Sigmoid colon (tissue), 4 donors: ENCODE measurements around the gene C16orf87.

ENCODE experiments used
- CTCF ChIP-seq, 4 experiments: fragments of 450-650 bp in 3 of 4; fragments of 200-600 bp in 1 of 4; IDR thresholded peaks; one replicate each; pipeline ENCODE4 v1.5.1; 2016 to 2019; ENCODE audit warnings: antibody characterized with exemption in 4 of 4, mild to moderate bottlenecking in 3 of 4, moderate library complexity in 2 of 4
- POLR2A ChIP-seq, 2 donors: fragments of 450-650 bp; IDR thresholded peaks; one replicate each; pipeline ENCODE4 v1.6.1; 2016; ENCODE audit warnings: antibody characterized with exemption in 2 of 2, mild to moderate bottlenecking in 2 of 2, moderate library complexity in 2 of 2
- POLR2AphosphoS5 ChIP-seq, 4 donors: sonication (generic); formaldehyde crosslinking; IDR thresholded peaks; one replicate each; pipeline ENCODE4 v1.6.1; 2017; ENCODE audit warnings: antibody characterized with exemption in 4 of 4

GRCh38 chr16:46812781-46813540 lies 18.0 kb downstream of the C16orf87 start:
- TF ChIP-seq POLR2AphosphoS5 (IDR thresholded peaks at IDR 0.05): no peak
- TF ChIP-seq POLR2A (IDR thresholded peaks at IDR 0.05): no peak
- TF ChIP-seq CTCF (IDR thresholded peaks at IDR 0.05): no peak
